ENCODE results near the gene PHLDA1. TPM values are rescaled to one million over a fixed set of nuclear protein-coding genes. Genes with fewer than 3 reads are reported as not detected.
A peak's percentile ranks its signal among the peaks of the same experiment; 100 is the strongest.

Gene PHLDA1
- total and polyA plus RNA-seq, 2 of the 4 experiments (the other 2 are of a cell fraction): 27.8 to 32.4 TPM

GRCh38 chr12:76031081-76031413 is 529 bp downstream of the PHLDA1 start:
- Histone ChIP-seq H3K9me3 (ENCODE audit: control insufficient read depth, insufficient read depth, low read length) (no peaks in the 10 kb centered on the region), H2BK20ac (ENCODE audit: low read depth, low read length) (no peak overlapping the region)
- no peak for DNase-seq

More at GRCh38 chr12:76031081-76031413, 529 bp downstream of the PHLDA1 start:
- peak overlapping the region; percentile 97 for H2BK5ac ChIP-seq (ENCODE audit: low read depth, low read length, poor library complexity, severe bottlenecking)
- POLR2A ChIA-PET (ENCODE audit: unreplicated experiment): interaction anchor here (0.5 to 2.0 kb wide), 14 partner anchors 12 to 558 kb away, joined by 3 to 7 read pairs (median 4); partner anchors contain the start of genes BBS10 and KRR1
- peak overlapping the region; percentile 98; the same call in 1 of the 2 replicates for H3K18ac ChIP-seq (ENCODE audit: low read depth, low read length)
- ATAC-seq (ENCODE audit: low read depth): no peak
- 0% methylated on average over 19 of the region's 26 CpGs; no CpG with 5 or more reads in 1 of the 2 experiments for WGBS, 2 experiments (ENCODE audit: extremely low coverage in 2 of 2, insufficient read length in 1 of 2)
- H2AK5ac ChIP-seq (ENCODE audit: low read depth, low read length): peak overlapping the region; percentile 14; the same call in 1 of the 2 replicates
- CTCF ChIA-PET: interaction anchor here (0.6 to 1.4 kb wide), 6 partner anchors 53 to 505 kb away, joined by 3 to 6 read pairs (median 3); partner anchors contain the start of gene BBS10
- H2AFZ ChIP-seq (replicated peaks; ENCODE audit: low read length, poor library complexity): peak overlapping the region; percentile 83
- peak overlapping the region; percentile 98 for H3K4me3 ChIP-seq (ENCODE audit: insufficient read depth, low read depth, low read length)
- peak overlapping the region; percentile 99 for H3K4ac ChIP-seq (ENCODE audit: low read depth, low read length)
- H4K20me1 ChIP-seq (ENCODE audit: insufficient read depth, low read length): peaks cover 26% of the 10 kb centered on the region
- peak overlapping the region; percentile 100 for H3K9ac ChIP-seq (ENCODE audit: low read depth, low read length)
- H4K8ac ChIP-seq (ENCODE audit: low read depth in 2 of 2, low read length in 2 of 2): peak overlapping the region; percentile 45 to 66; a peak in 2 of 4 replicates
- dilution Hi-C loops (cut with HindIII; ENCODE audit: low sequenced_read_pairs, unreplicated experiment) (no loop called here), in situ Hi-C loops (cut with MboI; ENCODE audit: low sequenced_read_pairs) (loop anchor here (25.0 kb wide), 1 partner anchor 694 kb away; the partner anchor contains the start of genes CAPS2 and GLIPR1L1), intact Hi-C loops (cut with micrococcal nuclease) (loop anchor here (1.0 to 5.0 kb wide), 4 partner anchors 316 to 699 kb away; partner anchors contain the start of genes CAPS2 and GLIPR1L1)
- H2AK9ac ChIP-seq (replicated peaks; ENCODE audit: low read depth, low read length, poor library complexity): peak overlapping the region; percentile 94
- H3K4me1 ChIP-seq (ENCODE audit: control insufficient read depth, insufficient read depth, low read length): peaks cover 7% of the 10 kb centered on the region
- peak overlapping the region; percentile 99 for H3K56ac ChIP-seq (ENCODE audit: extremely low read depth, insufficient read depth, low read length)
- no TSS peak for BruUV-seq (replicated peaks)
- peaks cover 10 to 39% of the 10 kb centered on the region in 2 experiments for H3K79me1 ChIP-seq (ENCODE audit: low read depth in 1 of 2, low read length in 2 of 2)
- peak overlapping the region; percentile 99 for H3K23ac ChIP-seq (ENCODE audit: low read depth, low read length)
- H2BK120ac ChIP-seq (ENCODE audit: low read depth, low read length): peak overlapping the region; percentile 84
- H3K27ac ChIP-seq (ENCODE audit: insufficient read depth, low read length): peak overlapping the region; percentile 98
- no peaks in the 10 kb centered on the region for H3K27me3 ChIP-seq (ENCODE audit: control insufficient read depth, insufficient read depth, low read length)
- peak overlapping the region; percentile 100 for H3K14ac ChIP-seq (replicated peaks; ENCODE audit: low read depth, low read length)
- H4K91ac ChIP-seq (ENCODE audit: insufficient read depth, low read depth, low read length): peak overlapping the region; percentile 94; the same call in 1 of the 2 replicates
- H4K5ac ChIP-seq (ENCODE audit: low read depth, low read length): peak overlapping the region; percentile 85
- peak overlapping the region; percentile 43; the same call in 1 of the 2 replicates for H3K4me2 ChIP-seq (ENCODE audit: low read depth, low read length)
- peaks cover 5% of the 10 kb centered on the region for H3K9me1 ChIP-seq (ENCODE audit: insufficient read depth, low read length)
- peaks cover 28% of the 10 kb centered on the region for H3K36me3 ChIP-seq (ENCODE audit: control insufficient read depth, insufficient read depth, low read length)
- no peak for TF ChIP-seq FOS (IDR thresholded peaks at IDR 0.05; ENCODE audit: low read depth, low read length)
- TF ChIP-seq MAFK (IDR thresholded peaks at IDR 0.05; ENCODE audit: low read depth, low read length): no peak
- TF ChIP-seq RCOR1 (IDR thresholded peaks at IDR 0.05; ENCODE audit: insufficient replicate concordance, low read length): no peak
- TF ChIP-seq POLR2A (IDR thresholded peaks at IDR 0.05; ENCODE audit: low read depth, low read length): no peak
- no peak for TF ChIP-seq USF2 (IDR thresholded peaks at IDR 0.05; ENCODE audit: low read depth, low read length)
- no peak for TF ChIP-seq RFX5 (IDR thresholded peaks at IDR 0.05; ENCODE audit: low read depth, low read length)
- TF ChIP-seq CTCF (conservative IDR thresholded peaks at IDR 0.05; ENCODE audit: low read depth, low read length): no peak
- no peak for TF ChIP-seq CEBPB (IDR thresholded peaks at IDR 0.05; ENCODE audit: low read depth, low read length)
- no peak for TF ChIP-seq NFE2L2 (IDR thresholded peaks at IDR 0.05; ENCODE audit: low read depth, low read length)
- TF ChIP-seq MAZ (IDR thresholded peaks at IDR 0.05; ENCODE audit: borderline replicate concordance, low read depth, low read length): no peak
- no peak for TF ChIP-seq BHLHE40 (IDR thresholded peaks at IDR 0.05; ENCODE audit: low read depth, low read length)
- TF ChIP-seq RAD21 (IDR thresholded peaks at IDR 0.05; ENCODE audit: low read length): no peak
- no peak for TF ChIP-seq SMC3 (IDR thresholded peaks at IDR 0.05; ENCODE audit: low read depth, low read length)
- no peak for TF ChIP-seq CHD1 (IDR thresholded peaks at IDR 0.05; ENCODE audit: low read depth, low read length)
- TF ChIP-seq MXI1 (IDR thresholded peaks at IDR 0.05; ENCODE audit: borderline replicate concordance, low read depth, low read length): no peak
- H2BK15ac ChIP-seq (ENCODE audit: low read depth, low read length): no peak overlapping the region; the same call in 2 of the 3 replicates
